Measurements from ENCODE around the gene PTGIS. TPM values are rescaled to one million over a fixed set of nuclear protein-coding genes. Genes with fewer than 3 reads are reported as not detected.

PTGIS gene
- total RNA-seq, 2 donors from 2014 or later = 9.9 to 10.9 TPM

GRCh38 chr20:49479785-49480184, 88.2 kb downstream of the PTGIS start:
- WGBS, 2 donors = 62 to 68% methylated on average over 6 of the region's 6 CpGs
- Histone ChIP-seq H3K4me3 (no peak overlapping the region), H3K36me3 (replicated peaks in 1 of 2; ENCODE audit: insufficient read depth in 1 of 2, low read depth in 2 of 2) (no peaks in the 10 kb centered on the region), H3K9me3 (no peaks in the 10 kb centered on the region), H3K27ac (no peak overlapping the region), H3K4me1 (peaks cover 22% of the 10 kb centered on the region), H3K27me3 (peaks cover 0 to 14% of the 10 kb centered on the region in 2 donors)
- DNase-seq (no peak), ATAC-seq (no peak)
- intact Hi-C loops (cut with DNase I) = no loop called here
- TF ChIP-seq POLR2A (IDR thresholded peaks at IDR 0.05) (no peak), CTCF (IDR thresholded peaks at IDR 0.05) (no peak)

GRCh38 chr20:49478754-49479689, 88.9 kb downstream of the PTGIS start:
- Histone ChIP-seq H3K9me3 (no peaks in the 10 kb centered on the region), H3K36me3 (replicated peaks in 1 of 2; ENCODE audit: insufficient read depth in 1 of 2, low read depth in 2 of 2) (no peaks in the 10 kb centered on the region), H3K27ac (no peak overlapping the region), H3K4me1 (peaks cover 16% of the 10 kb centered on the region), H3K4me3 (no peak overlapping the region), H3K27me3 (peaks cover 0 to 7% of the 10 kb centered on the region in 2 donors)
- intact Hi-C loops (cut with DNase I) = no loop called here
- no peak for ATAC-seq
- WGBS, 2 donors = 51 to 66% methylated on average over 5 of the region's 5 CpGs
- TF ChIP-seq POLR2A (IDR thresholded peaks at IDR 0.05) (no peak), CTCF (IDR thresholded peaks at IDR 0.05) (no peak)
- DNase-seq = no peak

- TF ChIP-seq CTCF (IDR thresholded peaks at IDR 0.05) (no peak), POLR2A (IDR thresholded peaks at IDR 0.05) (no peak)
- H3K4me1 ChIP-seq = peaks cover 10% of the 10 kb centered on the region
- no peak overlapping the region for H3K4me3 ChIP-seq
- no peak for ATAC-seq
- no peaks in the 10 kb centered on the region for H3K9me3 ChIP-seq
- WGBS, 2 donors = 32 to 42% methylated on average over 5 to 7 of the region's 7 CpGs
- H3K27ac ChIP-seq = no peak overlapping the region
- no peak for DNase-seq
- H3K36me3 ChIP-seq (replicated peaks in 1 of 2; ENCODE audit: insufficient read depth in 1 of 2, low read depth in 2 of 2) = no peaks in the 10 kb centered on the region
- intact Hi-C loops (cut with DNase I) = no loop called here
- peaks cover 0 to 2% of the 10 kb centered on the region in 2 donors for H3K27me3 ChIP-seq
Observed at GRCh38 chr20:49478266-49478665, 89.7 kb downstream of the PTGIS start.

GRCh38 chr20:49477200-49477599, 90.7 kb downstream of the PTGIS start:
- intact Hi-C loops (cut with DNase I) = no loop called here
- 55 to 68% methylated on average over 3 of the region's 3 CpGs for WGBS, 2 donors
- no peaks in the 10 kb centered on the region for H3K27me3 ChIP-seq
- H3K27ac ChIP-seq = no peak overlapping the region
- no peak for ATAC-seq
- H3K4me1 ChIP-seq = peaks cover under 1% of the 10 kb centered on the region
- TF ChIP-seq POLR2A (IDR thresholded peaks at IDR 0.05) (no peak), CTCF (IDR thresholded peaks at IDR 0.05) (no peak)
- no peaks in the 10 kb centered on the region for H3K9me3 ChIP-seq
- DNase-seq = no peak
- H3K36me3 ChIP-seq (replicated peaks in 1 of 2; ENCODE audit: insufficient read depth in 1 of 2, low read depth in 2 of 2) = no peaks in the 10 kb centered on the region
- no peak overlapping the region for H3K4me3 ChIP-seq

- WGBS, 2 donors = 52 to 69% methylated on average over 5 to 7 of the region's 7 CpGs
- no peaks in the 10 kb centered on the region for H3K27me3 ChIP-seq
- no peaks in the 10 kb centered on the region for H3K9me3 ChIP-seq
- no peak overlapping the region for H3K27ac ChIP-seq
- intact Hi-C loops (cut with DNase I) = no loop called here
- ATAC-seq = no peak
- DNase-seq = no peak
- TF ChIP-seq POLR2A (IDR thresholded peaks at IDR 0.05) = no peak
- no peak for TF ChIP-seq CTCF (IDR thresholded peaks at IDR 0.05)
- H3K4me1 ChIP-seq = no peaks in the 10 kb centered on the region
- no peaks in the 10 kb centered on the region for H3K36me3 ChIP-seq (replicated peaks in 1 of 2; ENCODE audit: insufficient read depth in 1 of 2, low read depth in 2 of 2)
- no peak overlapping the region for H3K4me3 ChIP-seq
Observed at GRCh38 chr20:49476016-49476355, 92.0 kb downstream of the PTGIS start.

Data from body of pancreas (tissue), 4 donors.